GM18868 (cell line): ENCODE data around the gene SELENOM.
"Not testable (repeated sequence)": the region's sequence is repeated elsewhere in the genome, so short reads cannot be mapped to it uniquely, and the experiment has no call there.

Experiments used
- ATAC-seq: cut with Tn5 transposase; IDR thresholded peaks from one replicate; pipeline ENCODE4 v1.9.1; 2021; ENCODE audit warnings: mild to moderate bottlenecking, moderate library complexity; ENCODE audit not compliant: unreplicated experiment

SELENOM gene

GRCh38 chr22:31080848-31081649, 26.3 kb downstream of the SELENOM start, which contains the start of gene SMTN:
SMTN (plus strand) TSS chr22:31081318; CDS start chr22:31083259, 1,941 bp downstream.
- peak; percentile 63 for ATAC-seq

GRCh38 chr22:31080164-31080847, 27.1 kb downstream of the SELENOM start:
- no peak for ATAC-seq

- ATAC-seq, result no peak
Measured at GRCh38 chr22:31079095-31079642, 28.2 kb downstream of the SELENOM start.

- ATAC-seq, result not testable (repeated sequence)
Measured at GRCh38 chr22:31078389-31078788, 29.0 kb downstream of the SELENOM start.

GRCh38 chr22:31077681-31078080, 29.7 kb downstream of the SELENOM start:
- ATAC-seq, result no peak

- ATAC-seq, result no peak
Measured at GRCh38 chr22:31075961-31076360, 31.4 kb downstream of the SELENOM start.

- ATAC-seq, result not testable (repeated sequence)
Measured at GRCh38 chr22:31073545-31074145, 33.7 kb downstream of the SELENOM start.

GRCh38 chr22:31073125-31073524, 34.2 kb downstream of the SELENOM start:
- ATAC-seq, result not testable (repeated sequence)

- not testable (repeated sequence) for ATAC-seq
Measured at GRCh38 chr22:31069691-31070314, 37.6 kb downstream of the SELENOM start.

GRCh38 chr22:31068970-31069369, 38.4 kb downstream of the SELENOM start:
- ATAC-seq, result no peak

- ATAC-seq, result no peak
Measured at GRCh38 chr22:31064369-31064768, 43.0 kb downstream of the SELENOM start.

- ATAC-seq, result no peak
Measured at GRCh38 chr22:31062566-31063230, 44.7 kb downstream of the SELENOM start.

- not testable (repeated sequence) for ATAC-seq
Measured at GRCh38 chr22:31059663-31060062, 47.7 kb downstream of the SELENOM start.

GRCh38 chr22:31056986-31057599, 50.3 kb downstream of the SELENOM start:
- no peak for ATAC-seq

GRCh38 chr22:31055635-31056159, 51.7 kb downstream of the SELENOM start:
- no peak for ATAC-seq

GRCh38 chr22:31055117-31055634, 52.2 kb downstream of the SELENOM start:
- ATAC-seq, result no peak
